GM12874 (cell line): ENCODE measurements around the gene SRRM1.

Experiments used
- CTCF ChIP-seq: IDR thresholded peaks from 2 replicates; pipeline ENCODE4 v1.5.1; 2011; ENCODE audit warnings: low read depth, mild to moderate bottlenecking, control low read depth, low read length, moderate library complexity; ENCODE audit not compliant: insufficient read depth

Gene SRRM1

GRCh38 chr1:24606296-24606605 lies 36.9 kb upstream of the SRRM1 start:
- TF ChIP-seq CTCF, result no peak

GRCh38 chr1:24606621-24607020 lies 36.5 kb upstream of the SRRM1 start:
- TF ChIP-seq CTCF, result no peak

- TF ChIP-seq CTCF, result no peak
Observed at GRCh38 chr1:24609949-24610517, 33.1 kb upstream of the SRRM1 start.

- TF ChIP-seq CTCF, result no peak
Observed at GRCh38 chr1:24619376-24619775, 23.7 kb upstream of the SRRM1 start.

- TF ChIP-seq CTCF, result no peak
Observed at GRCh38 chr1:24620678-24621077, 22.4 kb upstream of the SRRM1 start.

GRCh38 chr1:24621121-24621520 lies 22.0 kb upstream of the SRRM1 start:
- no peak for TF ChIP-seq CTCF

- TF ChIP-seq CTCF, result no peak
Observed at GRCh38 chr1:24622218-24622617, 20.9 kb upstream of the SRRM1 start.

GRCh38 chr1:24632832-24633175 lies 10.3 kb upstream of the SRRM1 start:
- no peak for TF ChIP-seq CTCF
